Smooth muscle cell (in vitro differentiated cells): ENCODE measurements around the gene OLFM1. TPM values are rescaled to one million over a fixed set of nuclear protein-coding genes. Genes with fewer than 3 reads are reported as not detected.

Source experiments
- DNase-seq: peaks from one replicate; lab custom pipeline; 2025; ENCODE audit not compliant: unreplicated experiment; lab: John Stamatoyannopoulos, UW
- H2AFZ ChIP-seq: fragments of 200-600 bp; sonication (generic); 2 replicates; pipeline ENCODE4 v1.6.0; 2016; ENCODE audit warnings: antibody characterized with exemption, low read depth, mild to moderate bottlenecking
- H3F3A ChIP-seq: fragments of 200-600 bp; sonication (generic); 2 replicates; pipeline ENCODE4 v1.6.0; 2017; ENCODE audit warnings: antibody characterized with exemption, low read depth
- H3K27ac ChIP-seq: fragments of 200-600 bp; sonication (generic); 2 replicates; pipeline ENCODE4 v1.5.1; 2016; ENCODE audit warnings: low read depth, mild to moderate bottlenecking
- H3K27me3 ChIP-seq: fragments of 200-600 bp; sonication (generic); 2 replicates; pipeline ENCODE4 v1.6.1; 2016; ENCODE audit warnings: low read depth, mild to moderate bottlenecking
- H3K36me3 ChIP-seq: fragments of 200-600 bp; sonication (generic); 2 replicates; pipeline ENCODE4 v1.5.1; 2016; ENCODE audit warnings: low read depth
- H3K4me1 ChIP-seq: fragments of 200-600 bp; sonication (generic); 2 replicates; pipeline ENCODE4 v1.5.1; 2016; ENCODE audit warnings: low read depth
- H3K4me2 ChIP-seq: fragments of 200-600 bp; sonication (generic); 2 replicates; pipeline ENCODE4 v1.6.0; 2016; ENCODE audit warnings: mild to moderate bottlenecking
- H3K4me3 ChIP-seq: fragments of 200-600 bp; sonication (generic); 2 replicates; pipeline ENCODE4 v1.5.1; 2016; ENCODE audit warnings: mild to moderate bottlenecking
- H3K79me2 ChIP-seq: fragments of 200-600 bp; sonication (generic); 2 replicates; pipeline ENCODE4 v1.6.0; 2016; ENCODE audit warnings: low read depth, mild to moderate bottlenecking
- H3K9ac ChIP-seq: fragments of 200-600 bp; sonication (generic); 2 replicates; pipeline ENCODE4 v1.6.0; 2016; ENCODE audit warnings: low read depth
- H3K9me3 ChIP-seq: fragments of 200-600 bp; sonication (generic); replicated peaks from 2 replicates; pipeline ENCODE4 v1.5.1; 2016; ENCODE audit warnings: low read depth
- H4K20me1 ChIP-seq: fragments of 200-600 bp; sonication (generic); 2 replicates; pipeline ENCODE4 v1.6.0; 2016; ENCODE audit warnings: low read depth
- WGBS: methylation state at CpG from one replicate; pipeline ENCODE4 v1.1.7; 2016; ENCODE audit warnings: low lambda C conversion rate; 5-methylcytosine and 5-hydroxymethylcytosine counted together
- polyA plus RNA-seq: library from polyadenylated mRNA; unstranded; fragments of >200 nt; fragmentation: Nextera tagmentation; extraction: Ambion mirVana; gene quantifications from 2 replicates; pipeline ENCODE4 v1.2.1, GENCODE V29; 2016
- total RNA-seq: library from RNA; depleted of rRNA; stranded (reverse); fragments of >200 nt; gene quantifications from 2 replicates; pipeline ENCODE4 v1.2.3, GENCODE V29; 2014
- TF ChIP-seq, protein P1 (sequence below): fragments of 200-600 bp; sonication (generic); IDR thresholded peaks from 2 replicates; pipeline ENCODE4 v1.5.1; 2017; ENCODE audit warnings: borderline replicate concordance, mild to moderate bottlenecking, antibody characterized with exemption; ENCODE audit not compliant: insufficient read depth, poor library complexity, severe bottlenecking

OLFM1 gene
- total and polyA plus RNA-seq, 2 experiments from 2014 or later, result 4.5 to 11.0 TPM

DNA sequence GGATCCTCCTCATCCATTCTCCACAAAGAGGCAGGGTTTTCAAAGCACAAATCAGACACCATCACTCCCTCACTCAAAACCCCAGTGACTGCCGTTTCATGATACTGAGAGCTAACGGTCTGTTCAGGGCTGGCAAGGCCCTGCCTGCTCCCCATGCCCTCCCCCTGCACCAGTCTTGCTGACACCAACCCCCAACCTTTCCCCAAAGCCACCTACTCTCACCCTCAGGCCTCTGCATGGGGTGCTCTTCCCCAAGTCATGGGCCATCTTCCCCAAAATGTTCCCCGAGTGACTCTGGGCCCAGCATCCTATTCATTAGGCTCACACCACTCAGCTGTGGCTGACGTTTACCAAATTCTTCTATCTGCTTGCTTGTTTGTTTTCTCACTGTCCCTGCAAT is 21.7 kb upstream of the OLFM1 start:
- Histone ChIP-seq H3K36me3 (no peaks in the 10 kb centered on the region), H3K9me3 (no peaks in the 10 kb centered on the region), H3K4me2 (no peak overlapping the region), H3F3A (no peaks in the 10 kb centered on the region), H3K4me1 (no peaks in the 10 kb centered on the region), H2AFZ (no peak overlapping the region), H3K27me3 (no peaks in the 10 kb centered on the region), H3K79me2 (no peaks in the 10 kb centered on the region), H3K27ac (no peak overlapping the region), H4K20me1 (no peaks in the 10 kb centered on the region), H3K9ac (no peak overlapping the region), H3K4me3 (no peak overlapping the region)
- TF ChIP-seq, protein P1, sequence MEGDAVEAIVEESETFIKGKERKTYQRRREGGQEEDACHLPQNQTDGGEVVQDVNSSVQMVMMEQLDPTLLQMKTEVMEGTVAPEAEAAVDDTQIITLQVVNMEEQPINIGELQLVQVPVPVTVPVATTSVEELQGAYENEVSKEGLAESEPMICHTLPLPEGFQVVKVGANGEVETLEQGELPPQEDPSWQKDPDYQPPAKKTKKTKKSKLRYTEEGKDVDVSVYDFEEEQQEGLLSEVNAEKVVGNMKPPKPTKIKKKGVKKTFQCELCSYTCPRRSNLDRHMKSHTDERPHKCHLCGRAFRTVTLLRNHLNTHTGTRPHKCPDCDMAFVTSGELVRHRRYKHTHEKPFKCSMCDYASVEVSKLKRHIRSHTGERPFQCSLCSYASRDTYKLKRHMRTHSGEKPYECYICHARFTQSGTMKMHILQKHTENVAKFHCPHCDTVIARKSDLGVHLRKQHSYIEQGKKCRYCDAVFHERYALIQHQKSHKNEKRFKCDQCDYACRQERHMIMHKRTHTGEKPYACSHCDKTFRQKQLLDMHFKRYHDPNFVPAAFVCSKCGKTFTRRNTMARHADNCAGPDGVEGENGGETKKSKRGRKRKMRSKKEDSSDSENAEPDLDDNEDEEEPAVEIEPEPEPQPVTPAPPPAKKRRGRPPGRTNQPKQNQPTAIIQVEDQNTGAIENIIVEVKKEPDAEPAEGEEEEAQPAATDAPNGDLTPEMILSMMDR, result no peak
- DNase-seq, result no peak
- 87% methylated on average over 4 of the region's 4 CpGs for WGBS

DNA sequence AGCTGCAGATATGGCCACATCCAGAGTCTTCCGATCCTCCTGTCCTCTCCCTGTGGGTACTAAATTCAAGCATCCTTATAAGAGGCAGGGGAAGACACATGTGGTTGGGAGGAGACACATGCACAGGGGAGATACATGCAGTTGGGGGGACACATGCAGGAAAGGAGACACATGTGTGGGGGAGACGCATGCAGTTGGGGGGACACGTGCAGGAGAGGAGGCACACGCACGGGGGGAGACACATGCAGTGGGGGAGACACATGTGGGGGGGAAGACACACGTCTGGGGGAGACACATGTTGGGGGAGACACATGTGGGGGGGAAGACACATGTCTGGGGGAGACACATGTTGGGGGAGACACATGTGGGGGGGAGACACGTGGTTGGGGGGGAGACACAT is 21.2 kb upstream of the OLFM1 start:
- Histone ChIP-seq H3F3A (no peaks in the 10 kb centered on the region), H3K4me3 (no peak overlapping the region), H3K4me2 (no peak overlapping the region), H3K27me3 (no peaks in the 10 kb centered on the region), H3K27ac (no peak overlapping the region), H3K79me2 (no peaks in the 10 kb centered on the region), H4K20me1 (no peaks in the 10 kb centered on the region), H3K9me3 (no peaks in the 10 kb centered on the region), H3K4me1 (no peaks in the 10 kb centered on the region), H3K9ac (no peak overlapping the region), H2AFZ (no peak overlapping the region), H3K36me3 (no peaks in the 10 kb centered on the region)
- WGBS, result 81% methylated on average over 7 of the region's 7 CpGs
- TF ChIP-seq, protein P1, result no peak
- no peak for DNase-seq

DNA sequence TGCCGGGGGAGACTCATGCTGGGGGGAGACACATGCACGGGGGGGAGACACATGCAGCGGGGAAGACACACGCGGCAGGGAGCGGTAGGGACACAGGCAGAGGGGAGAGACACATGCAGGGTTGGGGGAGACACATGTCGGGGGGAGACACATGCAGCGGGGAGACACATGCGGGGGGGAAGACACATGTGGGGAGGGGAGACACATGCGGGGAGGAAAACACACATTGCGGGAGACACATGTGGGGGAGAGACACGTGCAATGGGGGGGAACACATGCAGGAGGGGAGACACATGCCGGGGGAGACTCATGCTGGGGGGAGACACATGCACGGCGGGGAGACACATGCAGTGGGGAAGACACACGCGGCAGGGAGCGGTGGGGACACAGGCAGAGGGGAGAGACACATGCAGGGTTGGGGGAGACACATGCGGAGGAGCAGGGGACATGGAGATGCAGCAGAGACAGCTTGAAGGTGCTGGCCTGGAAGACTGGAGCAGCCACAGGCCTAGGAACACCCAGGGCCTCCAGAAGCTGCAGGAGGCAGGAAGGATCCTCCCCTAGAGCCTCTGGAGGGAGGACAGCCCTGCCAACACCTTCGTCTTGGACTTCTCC is 20.3 kb upstream of the OLFM1 start:
- Histone ChIP-seq H3K4me3 (no peak overlapping the region), H2AFZ (no peak overlapping the region), H3K27ac (no peak overlapping the region), H3F3A (no peaks in the 10 kb centered on the region), H3K79me2 (no peaks in the 10 kb centered on the region), H3K4me1 (no peaks in the 10 kb centered on the region), H3K9me3 (no peaks in the 10 kb centered on the region), H3K36me3 (no peaks in the 10 kb centered on the region), H4K20me1 (no peaks in the 10 kb centered on the region), H3K27me3 (no peaks in the 10 kb centered on the region), H3K4me2 (no peak overlapping the region), H3K9ac (no peak overlapping the region)
- DNase-seq, result no peak
- TF ChIP-seq, protein P1, result no peak
- WGBS, result 91% methylated on average over 7 of the region's 20 CpGs

DNA sequence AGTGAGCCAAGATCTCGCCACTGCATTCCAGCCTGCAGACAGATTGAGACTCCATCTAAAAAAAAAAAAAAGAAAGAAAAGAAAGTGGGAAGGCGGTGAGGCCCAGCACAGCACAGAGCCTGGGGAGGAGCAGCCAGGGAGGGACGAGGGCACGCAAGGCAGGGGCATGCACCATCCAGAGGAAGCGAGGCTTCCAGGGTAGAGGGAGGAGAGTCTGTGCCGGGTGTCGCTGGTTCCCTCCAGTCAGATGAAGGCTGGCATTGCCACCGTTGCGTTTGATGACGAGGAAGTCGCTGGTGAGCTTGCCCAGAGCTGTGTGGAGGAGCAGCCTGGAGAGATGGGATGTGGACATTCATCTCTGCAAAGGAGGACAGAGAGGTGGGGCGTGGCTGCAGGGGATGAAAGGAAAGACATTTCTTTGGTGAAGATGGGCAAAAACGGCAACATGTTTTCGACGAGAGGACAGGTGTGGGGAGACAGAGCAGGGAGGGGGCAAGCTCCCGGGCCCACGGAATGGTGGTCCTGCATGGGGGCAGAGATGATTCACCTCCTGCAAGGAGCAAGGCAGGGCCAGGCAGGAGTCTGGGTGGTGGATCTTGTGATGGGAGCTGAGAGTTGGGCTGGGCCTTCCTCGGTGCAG is 18.6 kb upstream of the OLFM1 start:
- 91% methylated on average over 18 of the region's 18 CpGs for WGBS

More for the DNA sequence above, 18.6 kb upstream of the OLFM1 start:
- no peaks in the 10 kb centered on the region for H3K9me3 ChIP-seq
- no peak overlapping the region for H3K27ac ChIP-seq
- no peak overlapping the region for H3K4me3 ChIP-seq
- no peaks in the 10 kb centered on the region for H3F3A ChIP-seq
- no peaks in the 10 kb centered on the region for H4K20me1 ChIP-seq
- H3K79me2 ChIP-seq, result no peaks in the 10 kb centered on the region
- no peak overlapping the region for H3K4me2 ChIP-seq
- TF ChIP-seq, protein P1, result no peak
- H3K9ac ChIP-seq, result no peak overlapping the region
- DNase-seq, result no peak
- H3K36me3 ChIP-seq, result no peaks in the 10 kb centered on the region
- H3K27me3 ChIP-seq, result no peaks in the 10 kb centered on the region
- H3K4me1 ChIP-seq, result no peaks in the 10 kb centered on the region
- no peak overlapping the region for H2AFZ ChIP-seq
